ENCODE results near the gene ATXN7L1. TPM values are rescaled to one million over a fixed set of nuclear protein-coding genes. Genes with fewer than 3 reads are reported as not detected.
"Not testable (repeated sequence)": the region's sequence is repeated elsewhere in the genome, so short reads cannot be mapped to it uniquely, and the experiment has no call there.

Gene ATXN7L1
- total RNA-seq, 1 donor from 2014 or later: 3.7 TPM

- ATAC-seq (no peak), DNase-seq (no peak)
- intact Hi-C loops (cut with micrococcal nuclease): no loop called here
Observed at GRCh38 chr7:105863876-105864275, 12.5 kb downstream of the ATXN7L1 start.

GRCh38 chr7:105862770-105863169 lies 13.6 kb downstream of the ATXN7L1 start:
- intact Hi-C loops (cut with micrococcal nuclease): no loop called here
- no peak for ATAC-seq
- DNase-seq: no peak

DNA sequence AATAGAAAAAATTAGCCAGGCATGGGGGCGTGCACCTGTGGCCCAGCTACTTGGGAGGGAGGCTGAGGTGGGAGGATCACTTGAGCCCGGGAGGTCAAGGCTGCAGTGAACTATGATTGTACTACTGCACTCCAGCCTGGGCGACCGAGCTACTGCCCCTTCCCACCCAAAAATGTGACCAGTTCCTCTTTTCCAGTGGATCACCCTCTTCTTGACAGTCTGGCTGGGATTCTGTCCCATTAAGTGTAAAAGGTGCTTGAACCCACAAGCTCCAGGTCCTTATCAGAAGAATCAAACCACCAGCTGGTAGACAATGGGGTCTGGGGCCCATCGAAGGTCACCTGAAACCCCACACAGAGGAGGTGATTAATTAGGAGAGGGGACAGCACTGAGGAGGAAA lies 14.1 kb downstream of the ATXN7L1 start:
- intact Hi-C loops (cut with micrococcal nuclease): no loop called here
- ATAC-seq (no peak), DNase-seq (no peak)

- no peak for DNase-seq
- no peak for ATAC-seq
Observed at GRCh38 chr7:105861224-105861623, 15.2 kb downstream of the ATXN7L1 start.

GRCh38 chr7:105860793-105861192 lies 15.6 kb downstream of the ATXN7L1 start:
- no peak for ATAC-seq
- DNase-seq: no peak
- intact Hi-C loops (cut with micrococcal nuclease): no loop called here

More at GRCh38 chr7:105861224-105861623, 15.2 kb downstream of the ATXN7L1 start:
- intact Hi-C loops (cut with micrococcal nuclease): no loop called here

DNA sequence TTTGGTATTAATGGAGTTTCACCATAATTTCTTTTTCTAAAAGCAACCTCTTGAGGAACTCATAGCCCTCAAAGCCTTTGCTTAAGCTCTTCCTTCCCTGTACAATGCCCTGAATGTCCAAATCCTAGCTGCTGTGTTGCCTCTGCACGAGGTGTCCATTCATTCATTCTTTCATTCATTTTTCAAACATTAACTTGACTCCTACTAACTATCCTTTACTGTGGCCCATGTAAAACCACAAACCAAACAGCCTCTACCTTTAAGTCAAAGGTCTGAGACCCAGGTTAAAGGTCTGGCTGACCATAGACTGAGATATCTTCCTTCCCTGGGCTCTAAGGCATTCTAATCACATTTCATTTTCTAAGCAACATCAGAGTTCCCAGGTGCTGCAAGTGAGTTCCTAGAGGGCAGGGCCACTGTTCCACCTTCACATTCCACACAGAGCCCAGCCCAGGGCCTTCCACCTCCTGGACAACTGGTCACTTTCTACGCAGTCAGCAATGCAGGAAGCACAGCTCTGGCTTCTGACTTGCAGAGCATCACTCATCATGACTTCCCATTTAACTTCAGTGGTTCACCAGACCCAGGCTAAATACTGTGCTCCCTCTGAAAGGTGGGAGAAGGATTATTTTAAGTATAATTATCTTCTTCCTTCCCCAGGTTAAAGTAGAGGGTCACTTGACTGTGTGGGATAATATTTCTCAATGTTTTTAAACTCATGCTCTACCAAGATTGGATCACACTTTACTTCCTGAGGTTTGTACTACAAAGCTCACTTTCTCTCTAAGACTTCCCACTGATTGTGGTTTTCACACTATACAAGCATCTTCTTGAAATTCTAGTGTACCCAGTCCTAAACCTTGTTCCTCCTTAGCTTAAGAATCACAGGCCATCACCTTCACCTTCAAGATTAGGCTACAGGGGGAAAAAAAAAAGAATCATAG lies 19.1 kb downstream of the ATXN7L1 start:
- DNase-seq (no peak), ATAC-seq (no peak)
- intact Hi-C loops (cut with micrococcal nuclease): no loop called here

GRCh38 chr7:105854498-105854897 lies 21.9 kb downstream of the ATXN7L1 start:
- ATAC-seq (no peak), DNase-seq (no peak)
- intact Hi-C loops (cut with micrococcal nuclease): no loop called here

DNA sequence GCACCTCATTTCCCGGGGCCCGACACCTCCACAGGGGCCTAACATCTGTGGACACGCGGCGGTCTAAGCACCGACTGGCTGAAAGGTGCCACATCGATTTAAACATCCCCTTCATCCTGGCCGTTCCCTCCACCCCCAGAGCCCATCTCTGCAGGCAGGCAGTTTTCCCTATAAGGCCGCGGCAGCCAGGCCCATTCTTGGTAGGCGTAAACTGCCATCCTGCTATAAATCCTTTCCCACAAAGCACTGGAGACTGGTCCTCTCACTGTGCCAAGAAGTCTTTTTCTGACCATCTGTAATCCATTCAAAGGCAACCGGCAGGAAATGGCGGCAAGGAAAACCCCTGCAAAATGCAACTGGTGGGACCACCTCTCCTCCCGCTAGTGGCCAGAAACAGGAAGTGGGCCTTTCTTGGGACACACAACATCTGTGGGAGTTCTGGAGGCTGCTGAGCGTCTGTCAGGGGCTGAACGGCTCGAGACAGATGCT lies 22.4 kb downstream of the ATXN7L1 start:
- intact Hi-C loops (cut with micrococcal nuclease): no loop called here
- DNase-seq: no peak
- ATAC-seq: peak; percentile 51

DNA sequence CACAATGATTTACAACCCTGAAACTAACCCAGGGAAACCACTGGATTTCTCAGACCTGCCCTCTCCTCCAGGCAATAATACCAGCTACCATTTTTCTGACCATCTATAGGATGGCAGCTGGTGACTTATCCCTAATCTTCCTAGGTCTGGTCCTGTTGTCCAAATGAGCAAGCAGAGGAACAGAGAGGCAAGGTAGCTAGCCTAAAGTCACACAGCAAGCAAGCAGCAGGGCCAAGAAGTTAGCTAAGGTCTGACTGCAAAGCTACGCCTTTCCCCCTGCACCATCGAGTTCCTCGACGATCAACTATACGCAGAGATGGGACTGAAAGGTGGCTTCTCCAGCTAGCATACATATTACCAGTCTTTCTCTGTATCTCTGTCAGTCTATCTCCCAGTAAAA lies 25.3 kb downstream of the ATXN7L1 start:
- ATAC-seq (no peak), DNase-seq (no peak)
- intact Hi-C loops (cut with micrococcal nuclease): no loop called here

DNA sequence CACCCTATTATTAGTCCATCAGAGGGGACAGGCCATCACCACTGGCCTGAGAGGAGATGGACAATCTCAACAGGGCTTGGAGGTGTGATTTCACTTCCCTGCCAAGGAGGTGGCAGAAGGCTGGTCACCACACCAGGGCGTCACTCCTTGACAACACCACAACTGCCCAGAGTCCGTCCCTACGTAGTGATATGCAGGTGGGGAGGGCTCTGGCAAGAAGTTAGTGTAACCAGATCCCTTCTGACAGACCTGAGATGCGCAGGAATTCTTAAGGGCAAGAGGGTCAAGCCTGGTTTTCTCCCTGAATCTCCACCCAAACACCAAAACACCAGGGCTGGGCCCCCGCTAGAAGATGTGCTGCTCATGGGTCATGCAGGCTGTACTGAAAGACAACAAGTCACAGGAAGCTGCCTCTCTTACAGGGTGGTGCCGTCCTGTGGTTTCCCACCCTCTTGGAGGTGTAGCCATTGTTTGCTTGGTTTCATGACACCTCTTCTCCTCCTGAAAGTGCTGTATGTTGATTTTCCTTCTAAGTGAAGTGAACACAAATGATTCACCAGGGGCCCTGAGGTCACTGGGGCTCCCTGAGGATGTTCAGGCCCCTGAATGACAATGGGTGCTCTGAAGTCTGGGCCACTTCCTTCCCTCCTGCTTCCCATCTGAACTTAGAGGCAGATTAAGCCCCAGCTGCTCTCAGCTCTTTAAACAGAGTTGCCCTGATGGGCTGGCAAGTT lies 27.1 kb downstream of the ATXN7L1 start:
- DNase-seq (no peak), ATAC-seq (no peak)
- intact Hi-C loops (cut with micrococcal nuclease): no loop called here

DNA sequence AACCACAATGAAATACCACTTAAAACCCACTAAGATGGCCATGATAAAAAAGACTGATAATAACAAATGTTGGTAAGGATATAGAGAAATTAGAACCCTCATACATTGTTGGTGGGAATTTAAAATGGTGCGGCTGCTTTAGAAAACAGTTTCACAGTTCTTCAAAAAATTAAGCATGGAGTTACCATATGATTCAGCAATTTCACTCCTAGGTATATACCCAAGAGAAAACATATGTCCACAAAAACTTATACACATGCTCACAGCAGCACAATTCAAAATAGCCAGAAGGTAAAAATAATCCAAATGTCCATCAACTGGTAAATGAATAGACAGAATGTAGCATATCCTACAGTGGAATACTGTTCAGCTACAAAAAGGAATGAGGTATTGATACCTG lies 30.0 kb downstream of the ATXN7L1 start:
- DNase-seq (no peak), ATAC-seq (no peak)
- intact Hi-C loops (cut with micrococcal nuclease): no loop called here

DNA sequence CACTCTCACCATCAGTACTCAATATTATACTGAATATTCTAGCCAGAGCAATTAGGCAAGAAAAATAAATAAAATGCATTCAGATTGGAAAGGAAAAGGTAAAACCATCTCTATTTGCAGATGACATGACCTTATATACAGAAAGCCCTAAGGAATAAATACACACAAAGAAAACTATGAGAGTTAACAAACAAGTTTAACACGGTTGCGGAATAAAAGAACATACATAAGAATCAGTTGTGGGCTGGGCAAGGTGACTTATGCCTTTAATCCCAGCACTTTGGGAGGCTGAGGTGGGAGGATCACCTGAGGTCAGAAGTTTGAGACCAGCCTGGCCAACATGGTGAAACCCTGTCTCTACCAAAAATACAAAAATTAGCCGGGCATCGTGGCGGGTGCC lies 31.7 kb downstream of the ATXN7L1 start:
- ATAC-seq; intact Hi-C loops (cut with micrococcal nuclease); DNase-seq: not testable (repeated sequence)

- intact Hi-C loops (cut with micrococcal nuclease): no loop called here
- DNase-seq: no peak
- ATAC-seq: no peak
Observed at GRCh38 chr7:105841866-105842265, 34.5 kb downstream of the ATXN7L1 start.

DNA sequence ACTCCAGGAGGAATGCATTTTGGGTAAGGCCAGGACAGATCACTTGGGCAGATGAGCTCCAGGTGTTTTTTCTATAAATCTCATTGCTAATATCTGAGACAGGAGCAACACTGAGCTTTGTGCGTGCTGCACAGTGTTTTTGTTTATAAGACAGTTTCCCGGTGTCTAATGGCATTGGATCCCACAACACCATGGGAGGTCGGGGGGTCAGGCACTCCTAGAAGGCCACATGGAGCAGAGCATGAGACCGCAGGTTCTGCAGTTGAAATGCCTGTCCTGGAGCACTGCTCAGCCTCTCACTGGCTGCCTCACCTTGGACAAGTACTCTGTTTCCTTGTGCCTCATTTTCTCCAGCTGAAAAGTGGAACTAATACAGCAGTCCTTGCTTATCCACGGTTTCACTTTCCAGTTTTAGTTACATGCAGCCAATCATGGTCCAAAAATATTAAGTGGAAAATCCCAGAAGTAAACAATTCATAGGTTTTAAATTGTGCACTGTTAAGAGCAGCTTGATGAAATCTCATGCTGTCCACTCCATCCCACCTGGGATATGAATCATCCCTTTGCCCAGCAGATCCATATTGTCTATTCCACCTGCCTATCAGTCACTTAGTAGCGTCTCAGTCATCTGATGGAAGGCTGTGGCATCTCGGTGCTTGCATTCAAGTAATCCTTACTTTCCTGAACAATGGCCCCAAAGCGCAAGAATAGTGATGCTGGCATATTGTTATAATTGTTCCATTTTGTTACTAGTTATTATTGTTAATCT lies 35.2 kb downstream of the ATXN7L1 start:
- intact Hi-C loops (cut with micrococcal nuclease): no loop called here
- ATAC-seq (no peak), DNase-seq (no peak)

GRCh38 chr7:105839266-105839665 lies 37.1 kb downstream of the ATXN7L1 start:
- DNase-seq: no peak
- intact Hi-C loops (cut with micrococcal nuclease): no loop called here
- ATAC-seq: no peak

DNA sequence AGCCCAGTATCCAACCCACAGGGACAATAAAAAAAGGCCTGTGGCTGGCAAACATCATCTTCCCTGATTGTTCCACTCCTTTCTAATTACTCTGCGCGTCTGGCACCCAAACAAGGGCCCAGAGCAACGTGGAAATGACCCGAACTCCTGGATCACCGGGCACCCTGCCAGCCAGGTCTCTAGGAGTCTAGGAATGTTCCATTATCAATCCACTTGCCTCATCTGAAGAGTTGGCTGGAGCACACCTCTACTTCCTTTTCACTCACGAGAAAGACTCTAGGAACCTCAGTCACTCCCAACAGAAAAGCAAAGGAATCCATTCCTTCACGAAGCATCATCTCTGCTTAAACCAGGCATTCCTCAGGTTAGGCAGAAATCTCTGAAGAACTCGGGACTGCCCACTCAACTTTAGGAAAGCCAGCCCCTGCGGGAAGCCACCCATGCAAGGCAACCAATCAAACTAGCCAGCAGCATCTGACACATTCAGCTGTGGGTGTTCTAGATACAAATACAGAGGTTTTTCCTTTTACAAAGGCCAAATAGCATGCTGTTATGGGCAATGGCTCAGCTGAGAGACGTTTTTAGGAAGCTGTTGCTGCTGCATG lies 37.7 kb downstream of the ATXN7L1 start:
- ATAC-seq: peak; percentile 39
- peak; percentile 47 for DNase-seq

DNA sequence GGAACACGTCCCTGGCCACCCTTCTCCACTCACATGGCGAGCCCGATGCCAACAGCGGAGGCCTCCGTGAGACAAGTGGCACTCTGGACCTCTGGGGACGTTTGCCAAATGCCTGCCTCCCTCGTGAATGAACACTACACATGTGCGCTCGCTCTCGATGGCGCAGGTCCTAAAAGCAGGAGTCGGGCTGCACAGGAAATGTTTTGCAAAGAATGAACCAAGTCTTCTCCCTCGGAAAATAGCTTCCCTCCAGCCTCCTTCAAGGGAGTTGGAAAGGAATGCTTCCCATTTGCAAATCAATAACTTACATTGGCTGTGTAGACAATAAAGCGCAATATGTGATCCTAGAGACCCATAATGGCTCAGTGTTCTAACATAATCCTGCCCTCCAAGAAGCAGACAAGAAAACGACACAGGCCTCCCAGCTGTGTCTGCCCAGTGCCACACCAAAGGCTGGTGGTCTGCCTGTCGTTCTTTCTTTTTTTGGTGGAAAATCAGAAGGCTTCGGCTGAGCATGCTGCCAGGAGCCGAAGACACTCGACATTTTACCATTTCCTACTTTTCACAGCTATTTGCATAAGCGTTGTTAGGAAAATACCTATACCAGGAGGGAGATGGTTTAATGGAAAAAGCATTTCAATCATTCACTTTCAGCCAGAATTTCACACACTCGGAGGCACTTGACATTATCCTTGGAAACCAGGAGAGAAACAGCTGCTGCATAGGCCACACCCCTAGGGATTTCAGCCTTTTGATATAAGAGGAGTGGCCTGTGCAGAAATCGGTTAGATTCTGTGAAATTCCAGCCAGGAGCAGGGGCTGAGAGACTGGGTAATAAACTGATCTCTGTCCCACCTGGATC lies 38.4 kb downstream of the ATXN7L1 start:
- ATAC-seq: peak; percentile 45
- DNase-seq: peak; percentile 29
- intact Hi-C loops (cut with micrococcal nuclease): no loop called here

More for the DNA sequence above, 37.7 kb downstream of the ATXN7L1 start:
- intact Hi-C loops (cut with micrococcal nuclease): no loop called here

GRCh38 chr7:105835441-105835840 lies 41.0 kb downstream of the ATXN7L1 start:
- no peak for DNase-seq
- intact Hi-C loops (cut with micrococcal nuclease): no loop called here
- no peak for ATAC-seq
